NCI-H82 (cell line): ENCODE data around the gene GABRR3.
"Not testable (repeated sequence)": the region's sequence is repeated elsewhere in the genome, so short reads cannot be mapped to it uniquely, and the experiment has no call there.

Source experiments
- DNase-seq: peaks from one replicate; lab custom pipeline; 2025; lab: John Stamatoyannopoulos, UW

The GABRR3 gene

GRCh38 chr3:98021830-98022560 lies 13.1 kb downstream of the GABRR3 start:
- DNase-seq, result peak; percentile 45

GRCh38 chr3:98020412-98020811 lies 14.7 kb downstream of the GABRR3 start:
- DNase-seq, result no peak

DNA sequence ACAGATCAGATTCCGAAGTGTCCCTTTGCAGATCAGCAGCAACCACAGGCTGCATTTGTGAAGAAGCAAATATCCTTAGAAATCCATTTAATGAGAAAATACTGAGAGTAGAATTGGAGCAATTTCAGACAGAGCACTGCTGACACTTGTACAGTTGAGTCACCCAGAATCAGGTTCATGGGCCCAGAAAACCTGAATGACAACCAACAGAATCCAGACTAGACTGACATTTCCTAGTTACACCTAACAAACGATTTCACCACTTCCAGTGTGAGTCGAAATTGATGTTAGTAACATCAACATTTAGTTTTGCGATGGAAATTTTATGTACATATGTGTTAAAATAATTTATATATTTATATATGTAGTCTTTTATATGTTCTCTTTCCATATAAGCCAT lies 16.8 kb downstream of the GABRR3 start:
- DNase-seq, result no peak

- no peak for DNase-seq
Measured at GRCh38 chr3:98014268-98014585, 20.9 kb downstream of the GABRR3 start.

DNA sequence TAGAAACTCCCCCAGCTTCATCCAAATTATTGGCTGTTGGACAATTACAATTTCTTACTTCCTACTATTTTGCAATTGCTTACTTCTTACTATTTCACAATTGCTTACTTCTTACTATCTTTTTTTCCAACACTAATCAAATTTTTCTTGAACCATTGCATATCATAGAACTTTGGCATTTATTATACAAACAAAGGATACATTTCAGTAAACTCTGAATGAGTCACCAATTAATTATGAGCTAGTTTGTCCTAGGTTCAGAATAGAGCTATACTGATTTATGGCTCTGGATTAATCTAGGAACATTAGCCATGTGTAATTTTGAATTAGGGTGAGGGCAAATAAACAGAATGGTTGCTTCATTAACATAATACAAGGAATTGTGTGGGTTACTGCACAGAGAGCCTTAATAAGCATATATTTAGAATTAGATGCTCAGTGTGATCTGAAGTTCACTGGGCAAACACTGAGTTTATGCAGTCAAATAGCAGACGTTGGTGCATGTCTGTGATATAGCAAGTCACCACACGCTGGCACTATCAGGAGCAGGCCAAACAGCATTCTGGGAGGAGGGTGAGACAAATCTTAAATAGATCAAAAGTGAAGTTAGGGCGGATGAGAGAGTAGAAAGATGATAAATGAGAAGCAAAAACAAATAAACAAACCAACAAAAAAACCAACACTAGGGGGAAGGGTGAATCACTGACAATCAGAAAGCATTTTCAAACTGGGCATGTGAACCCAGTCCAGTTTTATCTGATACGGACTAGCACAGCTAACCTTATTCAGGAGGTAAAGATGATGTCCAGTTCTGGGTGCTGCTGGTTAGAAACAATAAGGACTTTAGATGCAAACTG lies 21.5 kb downstream of the GABRR3 start:
- DNase-seq, result peak; percentile 46

- no peak for DNase-seq
Measured at GRCh38 chr3:98012979-98013378, 22.1 kb downstream of the GABRR3 start.

GRCh38 chr3:98010883-98011449 lies 24.1 kb downstream of the GABRR3 start:
- not testable (repeated sequence) for DNase-seq

GRCh38 chr3:98010194-98010882 lies 24.8 kb downstream of the GABRR3 start:
- no peak for DNase-seq

GRCh38 chr3:98008855-98009254 lies 26.3 kb downstream of the GABRR3 start:
- DNase-seq, result no peak

DNA sequence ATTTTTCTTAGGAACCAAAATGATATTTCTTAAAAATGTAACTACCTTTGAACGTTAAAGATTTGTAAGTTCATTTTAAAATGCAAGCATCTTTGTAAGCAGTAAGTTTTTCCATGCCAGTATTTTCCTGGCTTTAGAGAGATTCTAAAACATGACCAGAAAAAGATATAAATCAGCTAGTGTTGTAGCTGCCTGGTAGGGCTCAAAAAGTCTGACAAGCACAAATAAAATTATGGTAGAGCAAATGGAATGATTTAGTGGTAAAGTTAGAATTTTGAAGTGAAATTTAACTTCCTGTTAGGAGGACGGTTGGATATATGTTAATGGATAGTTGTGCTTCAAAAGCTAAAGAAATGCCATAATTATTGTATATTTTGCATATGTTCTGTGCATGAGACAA lies 29.7 kb downstream of the GABRR3 start:
- no peak for DNase-seq

DNA sequence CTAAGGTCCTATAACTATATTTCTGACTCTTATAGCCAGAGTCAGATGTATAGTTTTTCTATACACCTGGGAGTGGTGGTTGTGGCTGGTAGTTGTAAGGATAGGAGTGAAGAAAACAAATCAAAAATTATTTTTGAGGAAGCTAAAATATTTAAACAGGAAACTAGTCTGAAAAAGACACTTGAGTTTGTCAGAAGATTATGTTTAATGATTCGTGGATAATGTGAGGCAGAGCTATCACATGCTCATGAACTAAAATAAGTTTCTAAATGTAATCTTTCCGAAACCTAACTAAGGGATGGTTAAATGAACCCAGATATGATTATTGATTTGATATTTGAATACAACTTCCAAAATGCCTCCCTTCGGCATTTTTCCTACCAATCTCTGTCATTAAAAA lies 30.4 kb downstream of the GABRR3 start:
- DNase-seq, result no peak

DNA sequence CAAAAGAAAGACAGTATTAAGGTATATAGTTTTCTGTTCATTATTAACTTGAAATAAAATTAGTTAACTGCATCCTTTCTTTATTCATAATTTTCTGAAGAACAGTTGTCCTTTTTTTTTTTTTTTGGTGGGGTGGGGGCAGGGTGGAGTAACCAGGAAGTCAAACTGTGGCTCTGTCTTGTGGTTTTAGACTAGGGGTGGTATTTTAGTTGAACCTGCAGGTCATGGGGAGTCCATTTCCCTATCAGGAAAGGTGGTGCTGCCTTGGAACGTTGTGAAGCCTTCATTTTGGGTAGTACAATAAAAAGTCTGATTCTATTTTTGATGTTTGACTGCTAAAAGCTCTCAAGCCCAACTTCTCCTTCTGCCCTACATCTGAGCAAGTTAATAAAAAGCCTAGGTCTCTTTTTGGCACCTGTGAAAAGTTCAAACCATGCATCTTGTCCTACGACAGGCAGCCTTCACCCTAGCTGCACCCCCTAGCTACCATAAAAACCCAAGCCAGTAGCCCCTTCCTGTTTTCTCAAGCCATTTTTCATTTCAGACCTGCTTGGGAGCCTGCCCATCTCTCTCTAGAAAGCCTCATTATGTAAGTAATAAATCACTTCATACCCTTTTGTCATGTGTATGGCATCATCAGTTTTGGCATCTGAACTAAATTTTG lies 31.7 kb downstream of the GABRR3 start:
- no peak for DNase-seq

DNA sequence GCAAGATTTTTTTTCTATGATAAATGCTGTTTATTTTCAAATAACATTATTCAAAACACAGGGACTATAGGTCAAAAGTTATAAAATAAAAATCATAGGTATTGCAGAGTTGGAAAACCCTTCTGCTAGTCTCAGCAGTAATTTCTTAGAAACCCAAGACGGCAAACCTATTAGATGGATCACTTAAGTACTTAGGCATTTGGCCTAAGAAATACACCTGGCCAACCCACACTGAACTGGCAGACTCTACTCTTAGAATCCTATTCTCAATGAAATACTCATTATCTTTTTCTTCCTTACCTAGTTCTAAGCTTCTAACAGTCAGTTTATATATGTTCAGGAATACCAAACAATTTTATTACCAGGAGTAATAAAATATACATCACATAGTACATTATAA lies 32.4 kb downstream of the GABRR3 start:
- no peak for DNase-seq

GRCh38 chr3:97999994-98000393 lies 35.1 kb downstream of the GABRR3 start:
- no peak for DNase-seq

- no peak for DNase-seq
Measured at GRCh38 chr3:97999103-97999502, 36.0 kb downstream of the GABRR3 start.

DNA sequence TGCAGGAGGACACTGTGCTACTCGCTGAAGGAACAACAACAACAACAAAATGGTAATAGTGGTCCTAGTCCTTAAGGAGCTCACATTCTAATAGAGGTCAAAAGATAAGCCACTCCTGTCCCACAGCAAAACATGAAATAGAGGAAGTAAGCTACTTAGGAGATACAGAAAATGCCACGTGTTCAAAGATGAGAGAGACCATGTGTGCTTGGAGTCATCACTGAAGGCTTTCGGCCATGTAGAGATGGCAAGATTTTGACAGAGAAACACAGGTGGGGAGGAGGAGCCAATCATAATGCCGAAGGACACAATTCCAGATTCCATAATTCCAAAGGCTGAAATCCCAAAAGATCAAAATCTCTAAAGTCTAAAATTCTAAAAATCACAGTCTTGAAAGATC lies 38.1 kb downstream of the GABRR3 start:
- DNase-seq, result no peak

- no peak for DNase-seq
Measured at GRCh38 chr3:97994328-97994945, 40.7 kb downstream of the GABRR3 start.

DNA sequence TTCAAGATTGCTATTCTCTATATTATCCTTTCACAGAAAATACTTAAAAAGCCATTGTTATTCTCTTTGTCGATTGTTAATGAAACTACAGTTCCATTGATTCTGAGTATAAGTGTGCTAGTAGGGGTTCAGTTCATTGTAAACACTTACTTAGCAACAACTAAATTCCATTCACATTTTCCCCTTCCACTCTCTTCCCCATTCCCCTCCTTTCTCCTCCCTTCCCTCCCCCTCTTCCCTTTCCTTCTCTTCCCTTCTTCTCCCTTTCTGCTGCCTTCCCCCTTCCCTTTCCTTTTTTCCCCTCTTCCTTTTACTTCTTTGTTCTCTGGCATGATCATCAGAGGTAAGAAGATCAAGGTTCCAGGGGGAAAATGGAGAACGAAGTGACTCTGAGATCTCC lies 41.6 kb downstream of the GABRR3 start:
- no peak for DNase-seq

- DNase-seq, result no peak
Measured at GRCh38 chr3:97992547-97993173, 42.5 kb downstream of the GABRR3 start.

GRCh38 chr3:97991293-97991682 lies 43.8 kb downstream of the GABRR3 start:
- no peak for DNase-seq

DNA sequence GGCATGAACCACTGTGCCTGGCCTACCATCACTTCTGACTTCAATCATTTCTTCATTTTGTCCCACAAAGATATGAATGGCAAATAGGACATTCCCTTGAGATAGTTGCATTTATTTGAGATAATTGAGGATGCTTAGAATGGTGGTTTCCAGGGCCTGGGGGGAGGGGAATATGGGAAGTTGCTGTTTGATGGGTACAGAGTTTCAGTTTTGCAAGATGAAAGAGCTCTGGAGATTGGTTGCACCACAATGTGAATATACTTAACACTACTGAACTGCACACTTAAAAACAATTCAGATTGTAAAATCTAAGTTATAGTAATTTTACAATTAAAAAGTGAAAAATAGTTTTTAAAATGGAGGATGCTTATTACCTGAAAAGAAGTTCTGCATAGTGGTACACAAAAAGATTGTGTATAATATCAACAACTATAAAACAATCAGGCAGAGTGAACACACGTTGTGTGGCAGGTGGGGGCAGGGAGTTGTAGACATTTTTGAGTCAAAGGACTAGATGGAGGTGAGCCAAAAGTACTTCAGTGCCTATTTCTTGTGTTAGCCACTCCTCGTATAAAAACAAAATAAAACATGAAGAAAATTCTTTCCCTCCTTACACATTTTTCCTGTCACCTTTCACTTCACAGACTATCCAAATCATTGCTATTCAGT lies 44.4 kb downstream of the GABRR3 start:
- DNase-seq, result no peak
